Body of pancreas (tissue), 4 donors: ENCODE measurements around the gene CCDC7. TPM values are rescaled to one million over a fixed set of nuclear protein-coding genes. Genes with fewer than 3 reads are reported as not detected.
"Not testable (repeated sequence)": the region's sequence is repeated elsewhere in the genome, so short reads cannot be mapped to it uniquely, and the experiment has no call there.

Experiments
- ATAC-seq: fragments of 150-250 bp; one replicate; pipeline ENCODE4 v1.9.1; 2016
- DNase-seq, 4 donors: peaks; one replicate each; pipeline ENCODE4 v3.0.0-alpha.2; 2019
- H3K27ac ChIP-seq, 4 donors: fragments of 200-600 bp; sonication (generic); 1 replicate in 3 of 4; 2 replicates in 1 of 4; pipeline versions ENCODE4 v1.5.1 to v1.6.1; 2016 to 2019; ENCODE audit warnings: mild to moderate bottlenecking in 1 of 4, mixed read lengths in 1 of 4, moderate library complexity in 1 of 4
- H3K27me3 ChIP-seq, 2 donors: fragments of 200-600 bp; sonication (generic); one replicate each; pipeline ENCODE4 v1.6.0; 2016; ENCODE audit warnings: mild to moderate bottlenecking in 1 of 2
- H3K36me3 ChIP-seq, 2 donors: fragments of 200-600 bp; sonication (generic); replicated peaks in 1 of 2; 2 replicates each; pipeline ENCODE4 v1.5.1; 2016; ENCODE audit warnings: low read depth in 2 of 2; ENCODE audit not compliant: insufficient read depth in 1 of 2
- H3K4me1 ChIP-seq: fragments of 200-600 bp; sonication (generic); one replicate; pipeline ENCODE4 v1.6.0; 2016
- H3K4me3 ChIP-seq, 2 donors: fragments of 200-600 bp; sonication (generic); 1 replicate in 1 of 2; 2 replicates in 1 of 2; pipeline ENCODE4 v1.5.1; 2016 to 2019
- H3K9me3 ChIP-seq, 3 donors: fragments of 200-600 bp; sonication (generic); 1 replicate in 2 of 3; 2 replicates in 1 of 3; pipeline ENCODE4 v1.5.1; 2016
- CTCF ChIP-seq, 7 experiments: fragments of 450-650 bp in 4 of 7; fragments of 200-600 bp in 3 of 7; sonication (generic) in 3 of 7; IDR thresholded peaks; one replicate each; pipeline ENCODE4 v1.5.1; 2016 to 2019; ENCODE audit warnings: antibody characterized with exemption in 7 of 7
- POLR2A ChIP-seq, 3 donors: fragments of 450-650 bp; IDR thresholded peaks; one replicate each; pipeline ENCODE4 v1.6.1; 2016; ENCODE audit warnings: antibody characterized with exemption in 3 of 3, mild to moderate bottlenecking in 2 of 3
- WGBS, 2 donors: methylation state at CpG; one replicate each; pipeline ENCODE4 v1.1.5; 2017; 5-methylcytosine and 5-hydroxymethylcytosine counted together
- intact Hi-C: fragments of 100-400 bp; cut with DNase I; formaldehyde crosslinking; loops from one replicate; pipeline ENCODE4 v1.15.1; 2023
- total RNA-seq, 2 donors: library from RNA; depleted of rRNA; stranded (reverse); fragments of >200 nt; gene quantifications; one replicate each; pipeline ENCODE4 v1.1.0, GENCODE V29; 2016

CCDC7 gene
- total RNA-seq: 10 to 100 TPM in 1 of 2 donors, 1 to 10 TPM in 1; 4.3 to 23.6 TPM

- DNase-seq (peak; percentile 83 to 86 (median 85)), ATAC-seq (peak; percentile 98)
- peak within 1 kb of the TSS; percentile 17 to 59 for H3K4me3 ChIP-seq
- H3K27ac ChIP-seq: peak within 1 kb of the TSS; percentile 85 to 97 (median 92)
- WGBS, 2 donors: 0% methylated on average over 37 to 53 of the region's 53 CpGs
- H3K36me3 ChIP-seq: no peaks in the 10 kb centered on the region
- peaks cover 14% of the 10 kb centered on the region for H3K4me1 ChIP-seq
- H3K9me3 ChIP-seq: no peaks in the 10 kb centered on the region
- H3K27me3 ChIP-seq: no peaks in the 10 kb centered on the region
- TF ChIP-seq CTCF (IDR thresholded peaks at IDR 0.05) (peak in 6 of 7 experiments; percentile 31 to 63 (median 36)), POLR2A (IDR thresholded peaks at IDR 0.05) (peak; percentile 81 to 88 (median 82))
- intact Hi-C loops: no loop called here
These were observed at the start of gene CCDC7 for GRCh38 chr10:32445740-32446535. Gene CCDC7, plus strand, starts transcription at chr10:32446140. Its CDS starts 5,503 bp downstream, at chr10:32451643.

GRCh38 chr10:32397163-32397562 is 48.8 kb upstream of the CCDC7 start:
- H3K36me3 ChIP-seq, H3K4me3 ChIP-seq, H3K9me3 ChIP-seq, H3K27me3 ChIP-seq, H3K4me1 ChIP-seq, intact Hi-C loops, ATAC-seq, DNase-seq, H3K27ac ChIP-seq: not testable (repeated sequence)
- WGBS, 2 donors: 83 to 100% methylated on average over 1 to 3 of the region's 3 CpGs

- ATAC-seq, H3K9me3 ChIP-seq, H3K27me3 ChIP-seq, DNase-seq, H3K4me1 ChIP-seq, intact Hi-C loops, H3K27ac ChIP-seq, H3K36me3 ChIP-seq, H3K4me3 ChIP-seq: not testable (repeated sequence)
- WGBS, 2 donors: 75 to 78% methylated on average over 3 of the region's 3 CpGs
These were observed 46.2 kb upstream of the CCDC7 start for GRCh38 chr10:32399720-32400119.

GRCh38 chr10:32400961-32401360 is 45.0 kb upstream of the CCDC7 start:
- intact Hi-C loops: no loop called here
- TF ChIP-seq POLR2A (IDR thresholded peaks at IDR 0.05) (no peak), CTCF (IDR thresholded peaks at IDR 0.05) (no peak)
- Histone ChIP-seq H3K9me3 (no peaks in the 10 kb centered on the region), H3K27ac (no peak overlapping the region), H3K4me3 (no peak overlapping the region), H3K36me3 (no peaks in the 10 kb centered on the region), H3K27me3 (no peaks in the 10 kb centered on the region), H3K4me1 (no peaks in the 10 kb centered on the region)
- DNase-seq (no peak), ATAC-seq (no peak)

GRCh38 chr10:32402499-32402898 is 43.4 kb upstream of the CCDC7 start:
- no peak for DNase-seq
- H3K27ac ChIP-seq: no peak overlapping the region
- ATAC-seq: no peak
- TF ChIP-seq CTCF (IDR thresholded peaks at IDR 0.05): no peak
- no peak overlapping the region for H3K4me3 ChIP-seq
- 76 to 84% methylated on average over 4 of the region's 4 CpGs for WGBS, 2 donors
- H3K4me1 ChIP-seq: no peaks in the 10 kb centered on the region
- H3K27me3 ChIP-seq: no peaks in the 10 kb centered on the region
- intact Hi-C loops: no loop called here
- H3K36me3 ChIP-seq: no peaks in the 10 kb centered on the region
- H3K9me3 ChIP-seq: no peaks in the 10 kb centered on the region

- H3K4me1 ChIP-seq: no peaks in the 10 kb centered on the region
- intact Hi-C loops: no loop called here
- no peak overlapping the region for H3K4me3 ChIP-seq
- DNase-seq (no peak), ATAC-seq (no peak)
- no peaks in the 10 kb centered on the region for H3K27me3 ChIP-seq
- H3K27ac ChIP-seq: no peak overlapping the region
- H3K36me3 ChIP-seq: no peaks in the 10 kb centered on the region
- 84 to 91% methylated on average over 2 of the region's 2 CpGs for WGBS, 2 donors
- no peaks in the 10 kb centered on the region for H3K9me3 ChIP-seq
- no peak for TF ChIP-seq POLR2A (IDR thresholded peaks at IDR 0.05)
- TF ChIP-seq CTCF (IDR thresholded peaks at IDR 0.05): no peak
These were observed 42.8 kb upstream of the CCDC7 start for GRCh38 chr10:32403091-32403490.
